Body of pancreas (tissue), 4 donors: ENCODE measurements around the gene MEDAG.

Experiments
- CTCF ChIP-seq, 7 experiments: fragments of 450-650 bp in 4 of 7; fragments of 200-600 bp in 3 of 7; sonication (generic) in 3 of 7; IDR thresholded peaks; one replicate each; pipeline ENCODE4 v1.5.1; 2016 to 2019; ENCODE audit warnings: antibody characterized with exemption in 7 of 7
- POLR2A ChIP-seq, 3 donors: fragments of 450-650 bp; IDR thresholded peaks; one replicate each; pipeline ENCODE4 v1.6.1; 2016; ENCODE audit warnings: antibody characterized with exemption in 3 of 3, mild to moderate bottlenecking in 2 of 3

- TF ChIP-seq CTCF (IDR thresholded peaks at IDR 0.05), result no peak
- TF ChIP-seq POLR2A (IDR thresholded peaks at IDR 0.05), result no peak
Measured at GRCh38 chr13:30874561-30874960, 31.5 kb upstream of the MEDAG start.
